ENCODE results near the gene CCDC57.

CCDC57 gene

DNA sequence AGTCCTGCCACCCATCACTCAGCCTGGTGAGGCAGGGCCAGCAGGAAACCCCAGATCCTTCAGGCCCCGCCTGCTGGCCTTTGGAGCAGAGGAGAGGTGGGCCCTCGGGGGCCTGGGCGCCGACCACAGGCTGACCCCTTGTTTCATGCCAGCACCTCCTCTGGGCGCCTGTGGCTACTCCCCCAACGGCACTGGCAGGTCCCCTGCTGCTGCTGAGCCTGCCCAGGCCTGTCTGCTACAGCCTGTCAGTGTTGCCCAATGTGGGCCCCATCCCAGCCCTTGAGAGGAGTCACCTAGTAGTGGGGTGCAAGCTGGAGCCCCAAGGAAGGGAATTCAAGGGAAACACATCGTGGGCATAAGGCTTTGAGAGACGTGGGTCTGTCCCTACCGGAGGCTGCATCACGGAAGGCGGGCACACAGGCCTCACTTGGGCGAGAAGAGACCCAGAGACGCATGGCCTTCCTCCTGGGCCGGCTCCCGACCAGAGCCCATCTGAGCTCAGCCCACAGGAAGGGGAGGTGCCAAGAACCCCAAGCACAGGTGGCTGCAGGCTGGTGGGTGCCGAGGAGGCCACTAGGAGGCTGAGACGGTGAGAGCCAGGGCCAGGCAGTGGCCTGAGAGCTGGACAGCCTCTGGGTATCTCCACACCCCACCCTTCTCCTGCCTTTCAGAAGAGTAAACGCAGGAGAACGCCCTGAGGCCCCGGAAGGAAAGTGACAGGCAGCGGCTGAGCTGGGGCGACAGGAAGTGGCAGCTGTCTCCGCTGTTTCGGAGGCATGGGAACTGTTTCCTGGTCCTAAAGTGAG lies 106.6 kb downstream of the CCDC57 start:
- peak; percentile 39 for DNase-seq (ENCODE audit: low read depth)

DNA sequence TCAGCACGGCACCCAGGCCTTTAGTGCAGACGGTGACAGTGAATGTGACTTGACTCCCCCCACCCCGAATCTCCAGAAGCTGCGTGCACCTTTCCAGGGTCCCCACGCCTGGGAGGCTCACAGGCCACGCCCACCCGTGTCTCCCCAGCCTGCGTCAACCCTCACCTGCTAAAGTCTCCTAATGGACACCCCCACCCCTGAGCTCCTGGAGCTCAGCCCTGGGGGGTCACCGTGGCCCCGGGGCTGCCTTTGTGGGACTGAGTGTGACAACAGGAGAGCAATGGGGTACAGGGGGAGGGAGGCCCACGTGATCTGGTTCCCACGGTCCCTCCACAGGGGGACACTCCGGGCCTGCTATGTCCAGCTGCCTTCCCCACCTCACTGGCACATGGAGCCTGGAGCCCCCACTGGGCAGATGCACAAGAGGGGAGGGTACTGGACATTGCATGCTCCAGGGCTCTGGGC lies 107.2 kb downstream of the CCDC57 start:
- DNase-seq (ENCODE audit: low read depth): no peak

DNA sequence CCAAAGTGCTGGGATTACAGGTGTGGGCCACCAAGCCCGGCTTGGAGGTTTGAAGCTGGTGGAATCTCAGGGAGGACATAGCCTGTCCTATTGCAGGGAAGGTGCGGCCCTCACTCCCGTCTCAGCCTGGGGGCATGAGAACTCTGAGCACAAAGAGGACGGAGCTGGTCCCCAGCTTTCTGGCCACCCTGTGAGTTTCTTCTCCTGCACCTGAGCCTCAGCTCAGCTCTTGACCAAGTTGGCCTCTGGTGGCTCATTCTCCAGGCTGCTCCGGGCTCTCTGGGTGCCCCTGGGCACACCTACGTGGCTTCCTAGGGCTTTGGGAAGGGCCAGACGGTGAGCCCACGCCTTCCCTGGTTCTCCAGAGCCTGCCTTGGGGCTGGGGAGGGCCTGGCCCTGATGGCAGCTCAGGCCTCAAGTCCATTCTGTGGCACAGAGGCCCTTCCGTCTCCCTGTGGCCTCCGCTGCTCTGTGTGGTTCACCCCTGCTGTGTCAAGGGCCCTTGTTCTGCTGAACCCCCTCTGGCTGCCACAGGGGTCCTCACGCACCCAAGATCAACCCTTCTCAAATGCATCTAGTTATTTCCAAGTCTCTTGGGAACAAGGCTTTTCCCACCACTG lies 107.7 kb downstream of the CCDC57 start:
- no peak for DNase-seq (ENCODE audit: low read depth)

DNA sequence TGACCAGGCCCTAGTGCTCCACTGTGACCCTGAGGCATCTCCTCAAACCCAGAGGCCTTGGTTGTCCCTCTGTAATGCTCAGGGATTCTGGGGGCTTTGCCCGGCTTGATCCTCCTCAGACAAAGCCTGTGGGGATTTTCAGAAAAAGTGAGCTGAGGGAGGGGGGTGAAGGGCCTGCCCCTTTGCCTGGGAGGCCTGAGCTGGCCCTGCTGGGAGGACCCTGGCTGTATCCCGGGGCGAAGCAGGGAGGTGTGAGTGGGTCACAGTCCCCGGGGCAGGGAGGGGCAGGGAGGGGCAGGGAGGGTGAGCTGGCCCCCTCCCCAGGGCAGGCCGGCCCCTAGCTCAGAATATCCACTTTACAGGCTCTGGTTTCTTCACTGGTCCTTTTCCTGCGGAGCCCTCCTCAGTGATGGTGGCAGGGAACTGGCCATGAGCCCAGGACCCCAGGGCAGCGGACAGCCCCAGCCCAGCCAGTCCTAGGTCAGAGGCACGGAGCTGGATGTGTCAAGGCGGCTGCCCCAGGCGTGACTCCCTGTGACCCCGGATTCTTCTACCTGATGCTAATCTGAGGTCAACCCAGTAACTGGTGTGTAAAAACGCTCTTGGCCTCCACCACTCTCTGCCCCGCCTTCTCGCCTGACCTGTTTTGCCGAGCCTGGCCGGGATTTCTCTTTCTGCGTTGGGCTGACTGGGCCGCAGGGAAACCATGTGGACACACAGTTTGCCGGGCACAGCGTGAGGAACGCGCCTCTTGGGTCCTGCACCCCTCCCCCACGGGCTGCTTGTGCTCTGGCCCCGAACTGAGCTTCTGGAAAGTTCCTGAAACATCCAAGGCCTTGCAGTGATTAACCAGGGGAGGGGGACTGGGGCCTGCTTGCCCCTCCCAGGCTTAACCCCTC lies 108.8 kb downstream of the CCDC57 start:
- no peak for DNase-seq (ENCODE audit: low read depth)

DNA sequence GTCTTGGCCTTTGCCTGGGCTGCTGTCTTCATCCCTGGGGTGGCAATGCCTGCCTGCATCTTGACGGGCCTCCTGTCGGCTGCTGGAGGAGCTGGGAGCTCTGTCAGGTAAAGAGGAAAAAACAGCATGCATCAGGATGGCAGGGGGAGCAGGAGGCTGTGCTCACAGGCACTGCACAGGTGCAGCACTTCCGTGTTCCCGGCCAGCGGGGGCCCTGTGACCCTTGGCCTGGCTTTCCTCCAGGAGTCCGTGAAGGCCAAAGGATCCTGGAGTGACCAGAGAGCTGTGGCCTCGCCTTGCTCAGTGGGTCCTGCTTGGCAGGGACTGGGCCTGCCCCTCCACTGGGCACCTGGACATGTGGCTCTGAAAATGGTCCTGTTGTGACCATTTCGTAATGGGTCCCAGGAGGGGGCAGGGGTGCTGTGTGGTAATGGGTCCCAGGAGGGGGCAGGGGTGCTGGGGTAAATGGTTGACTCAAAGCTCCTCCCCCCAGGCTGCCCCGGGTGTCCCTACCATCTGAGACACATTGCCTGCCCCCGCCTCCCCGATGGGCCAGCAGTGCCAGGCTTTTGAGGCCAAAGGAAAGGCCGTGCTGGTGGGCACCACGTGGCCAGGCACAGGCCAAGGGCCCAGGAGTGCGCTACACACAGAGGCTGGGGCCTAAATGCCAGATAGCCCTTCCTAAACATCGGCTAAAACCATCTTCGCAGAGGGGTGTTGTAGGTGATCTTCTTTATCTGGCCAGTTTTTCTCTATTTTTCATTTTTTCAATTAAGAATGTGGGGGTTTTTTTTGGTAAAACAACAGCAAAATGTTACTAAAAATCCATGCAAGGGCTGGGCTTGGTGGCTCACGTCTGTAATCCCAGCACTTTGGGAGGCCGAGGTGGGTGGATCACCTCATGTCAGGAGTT lies 110.6 kb downstream of the CCDC57 start:
- no peak for DNase-seq (ENCODE audit: low read depth)

- no peak for DNase-seq (ENCODE audit: low read depth)
Measured at GRCh38 chr17:82101301-82101715, 111.3 kb downstream of the CCDC57 start.

- no peak for DNase-seq (ENCODE audit: low read depth)
Measured at GRCh38 chr17:82100502-82101298, 111.9 kb downstream of the CCDC57 start.

DNA sequence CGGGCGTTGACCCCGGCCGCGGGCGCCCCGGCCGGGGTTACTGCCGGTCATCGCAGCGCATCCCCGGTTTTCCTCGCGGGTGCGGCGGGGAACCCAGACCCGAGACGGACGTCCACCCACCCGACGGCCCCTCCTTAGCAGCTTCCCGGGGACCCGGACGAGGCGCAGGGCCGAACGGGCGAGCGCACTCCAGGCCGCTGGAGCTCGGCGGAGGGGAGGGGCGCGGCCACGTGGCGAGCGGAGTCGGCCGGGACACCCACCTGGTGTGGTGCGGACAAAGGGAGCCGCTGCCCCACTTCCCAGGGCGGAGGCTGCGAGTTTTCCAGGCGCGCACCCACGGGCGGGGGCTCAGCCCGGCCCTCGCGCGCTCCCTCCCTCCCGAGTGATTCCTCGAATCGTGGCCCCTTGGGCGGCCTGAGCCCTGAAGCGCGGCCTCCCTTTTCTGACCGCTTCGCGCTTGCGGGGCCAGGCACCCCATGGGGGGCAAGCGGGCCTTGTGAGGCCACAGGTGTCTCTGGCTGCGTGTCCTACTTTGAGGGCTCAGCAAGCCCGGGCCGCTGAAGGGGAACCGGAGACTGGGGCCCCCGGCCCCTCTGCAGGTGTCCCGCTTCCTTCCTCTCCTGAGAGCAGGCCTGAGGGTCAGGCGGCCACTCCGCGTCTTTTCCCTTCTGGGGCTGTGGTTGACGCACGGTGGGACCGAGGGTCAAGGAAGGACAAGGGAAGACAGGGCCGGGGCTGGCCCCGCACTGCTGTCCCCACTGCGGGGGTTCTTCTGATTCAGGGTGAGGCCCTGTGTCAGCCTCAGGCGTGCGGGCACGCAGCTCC lies 113.5 kb downstream of the CCDC57 start:
- DNase-seq (ENCODE audit: low read depth): no peak

DNA sequence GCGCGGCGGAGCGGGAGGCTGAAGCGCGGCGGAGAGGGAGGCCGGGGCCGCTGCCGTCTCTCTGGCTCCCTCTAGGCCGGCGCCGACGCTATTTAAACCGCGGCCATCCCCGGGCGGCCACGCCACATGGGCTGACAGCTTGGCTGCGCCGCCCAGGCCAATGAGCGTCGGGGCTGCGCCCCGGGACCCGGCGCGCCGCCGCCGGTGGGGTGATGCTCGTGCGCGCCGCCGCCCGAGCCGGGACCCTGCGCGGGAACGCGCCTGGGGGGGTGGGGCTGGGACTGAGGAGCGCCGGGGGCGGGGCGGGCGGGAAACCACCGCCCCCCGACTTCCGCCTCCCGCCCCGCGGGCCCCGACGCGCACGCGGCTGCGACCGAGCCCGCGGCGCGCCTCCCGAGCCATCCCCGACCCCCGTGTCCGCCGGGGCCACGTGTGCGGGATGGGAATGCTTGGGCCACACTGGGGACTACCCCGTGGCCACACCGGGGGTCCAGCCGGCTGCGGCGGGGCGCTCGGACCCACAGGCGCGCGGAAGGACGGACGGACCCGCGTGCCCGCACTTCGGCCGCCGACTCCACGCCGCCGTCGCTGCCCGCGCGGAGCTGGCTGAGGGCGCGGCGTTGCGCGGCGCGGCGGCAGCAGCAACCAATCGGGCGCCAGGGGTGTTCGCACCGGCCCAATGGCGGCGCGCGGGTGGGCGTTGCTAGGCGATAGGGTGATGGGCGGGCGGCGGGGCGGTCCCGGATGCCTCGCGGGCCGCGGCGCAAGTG lies 114.3 kb downstream of the CCDC57 start, which contains the start of gene FASN:
Gene FASN (minus strand): TSS at position 68 of the 770 bp plus-strand sequence. CDS start 1,791 bp downstream, outside the sequence.
- peak; percentile 89 for DNase-seq (ENCODE audit: low read depth)

DNA sequence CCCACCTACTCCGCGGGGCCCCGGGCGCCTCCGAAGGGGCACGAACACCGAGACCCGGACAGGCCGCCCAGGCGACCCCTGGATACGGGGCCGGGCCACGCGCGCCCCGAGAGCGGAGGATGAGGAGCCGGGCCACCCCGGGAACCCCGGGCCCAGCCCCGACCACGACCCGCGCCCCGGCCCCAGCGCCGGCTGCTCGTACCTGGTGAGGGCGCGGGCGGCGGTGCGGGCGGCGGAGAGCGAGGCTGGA lies 114.8 kb downstream of the CCDC57 start:
- DNase-seq (ENCODE audit: low read depth): no peak

DNA sequence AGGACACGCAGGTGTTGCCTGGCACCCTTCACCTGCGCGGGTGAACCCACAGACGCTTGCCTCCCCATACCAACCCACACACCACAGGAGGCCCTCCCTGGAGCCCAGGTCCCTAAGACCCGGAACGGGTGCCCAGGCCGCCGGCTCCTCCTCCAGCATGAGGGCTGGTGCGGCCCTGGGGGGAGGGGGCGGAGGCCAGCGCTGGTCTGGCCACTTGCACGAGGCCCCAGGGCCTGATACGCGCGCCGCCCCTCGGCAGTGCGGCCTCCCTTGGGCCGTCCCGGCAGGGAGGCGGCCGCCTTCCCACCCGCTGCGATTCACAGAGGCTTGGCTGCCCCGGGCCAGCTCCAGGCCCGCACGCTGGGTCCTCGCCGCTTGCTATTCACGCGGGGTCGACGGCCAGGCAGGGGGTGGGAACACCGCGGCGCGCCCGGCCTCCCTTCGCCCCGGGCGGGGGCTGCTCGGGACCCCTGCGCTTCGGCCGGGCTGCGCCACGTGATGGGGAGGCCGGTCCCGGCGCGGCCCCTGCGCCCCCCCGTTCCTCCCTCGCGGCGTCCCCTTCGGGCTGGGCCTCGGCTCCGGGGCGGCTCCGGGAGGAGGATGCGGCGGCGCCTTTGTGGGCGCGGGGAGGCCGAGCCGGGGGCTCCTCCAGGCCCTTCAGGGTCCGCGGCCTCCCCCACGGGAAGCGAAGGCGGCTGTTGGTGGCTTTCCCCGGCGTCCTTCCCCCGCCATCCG lies 115.3 kb downstream of the CCDC57 start:
- DNase-seq (ENCODE audit: low read depth): peak; percentile 49

DNA sequence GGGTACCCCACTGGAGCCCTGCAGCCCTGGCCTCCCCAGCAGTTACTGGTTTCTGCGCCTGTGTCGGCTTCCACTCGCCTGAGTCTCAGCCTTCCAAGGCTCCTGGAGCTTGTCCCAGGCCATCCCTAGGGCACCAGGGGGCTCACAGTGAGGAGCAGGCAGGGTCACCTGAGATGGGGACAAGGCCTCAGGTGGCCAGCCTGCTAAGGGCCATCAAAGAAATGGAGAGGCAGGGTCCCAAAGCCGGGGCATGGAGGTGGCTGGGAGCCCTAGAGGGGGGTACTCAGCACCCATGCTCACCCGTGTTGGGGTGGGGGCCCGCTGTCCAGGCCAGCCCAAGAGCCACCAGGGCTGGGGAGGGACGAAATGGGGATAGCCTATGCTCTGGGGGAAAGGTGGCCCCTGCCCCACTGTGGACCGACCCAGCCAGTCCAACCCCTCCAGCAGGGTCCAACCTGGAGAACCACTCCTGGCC lies 115.9 kb downstream of the CCDC57 start:
- no peak for DNase-seq (ENCODE audit: low read depth)

DNA sequence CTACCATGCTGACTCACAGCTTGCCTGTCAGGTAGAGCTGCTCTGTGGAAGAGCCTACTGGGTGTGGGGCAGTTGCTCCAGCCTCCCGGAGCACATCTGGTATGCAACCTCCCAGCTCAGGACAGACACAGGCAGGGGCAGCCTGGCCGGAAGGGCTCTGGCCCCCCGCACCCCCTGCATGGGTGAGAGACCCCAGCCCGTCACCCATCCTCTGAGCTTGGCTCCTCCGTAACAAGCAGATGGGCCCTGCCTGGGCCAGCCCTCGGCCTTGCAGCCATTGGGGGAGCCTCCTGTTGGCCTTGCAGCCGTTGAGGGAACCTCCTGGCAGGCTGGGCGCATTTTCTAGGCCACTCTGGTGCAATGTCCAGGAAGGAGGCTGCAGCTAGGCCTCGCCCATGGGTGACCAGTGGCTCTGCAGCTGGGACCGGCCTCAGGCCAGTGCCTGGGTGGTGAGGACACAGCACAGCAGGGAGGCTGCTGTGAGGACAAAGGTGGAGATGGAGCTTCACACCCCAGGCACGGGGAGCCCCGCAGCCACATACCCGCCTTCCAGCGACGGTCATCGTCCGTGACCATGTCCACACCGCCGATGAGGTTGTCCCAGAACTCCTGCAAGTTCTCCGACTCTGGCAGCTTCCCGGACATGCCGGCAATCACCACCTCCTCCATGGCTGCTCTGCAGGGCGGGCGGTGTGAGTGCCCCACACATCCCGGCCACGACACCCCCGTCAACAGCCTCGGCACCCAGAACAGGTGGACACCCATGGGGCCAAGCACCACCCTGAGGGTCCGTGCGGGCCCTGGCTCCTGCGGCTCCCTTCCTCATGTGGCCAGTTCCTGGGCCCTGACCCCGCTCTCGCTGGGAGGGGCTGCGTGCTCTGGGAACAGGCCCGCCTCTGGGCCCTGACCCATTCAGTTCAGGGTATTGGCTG lies 116.6 kb downstream of the CCDC57 start:
- no peak for DNase-seq (ENCODE audit: low read depth)

DNA sequence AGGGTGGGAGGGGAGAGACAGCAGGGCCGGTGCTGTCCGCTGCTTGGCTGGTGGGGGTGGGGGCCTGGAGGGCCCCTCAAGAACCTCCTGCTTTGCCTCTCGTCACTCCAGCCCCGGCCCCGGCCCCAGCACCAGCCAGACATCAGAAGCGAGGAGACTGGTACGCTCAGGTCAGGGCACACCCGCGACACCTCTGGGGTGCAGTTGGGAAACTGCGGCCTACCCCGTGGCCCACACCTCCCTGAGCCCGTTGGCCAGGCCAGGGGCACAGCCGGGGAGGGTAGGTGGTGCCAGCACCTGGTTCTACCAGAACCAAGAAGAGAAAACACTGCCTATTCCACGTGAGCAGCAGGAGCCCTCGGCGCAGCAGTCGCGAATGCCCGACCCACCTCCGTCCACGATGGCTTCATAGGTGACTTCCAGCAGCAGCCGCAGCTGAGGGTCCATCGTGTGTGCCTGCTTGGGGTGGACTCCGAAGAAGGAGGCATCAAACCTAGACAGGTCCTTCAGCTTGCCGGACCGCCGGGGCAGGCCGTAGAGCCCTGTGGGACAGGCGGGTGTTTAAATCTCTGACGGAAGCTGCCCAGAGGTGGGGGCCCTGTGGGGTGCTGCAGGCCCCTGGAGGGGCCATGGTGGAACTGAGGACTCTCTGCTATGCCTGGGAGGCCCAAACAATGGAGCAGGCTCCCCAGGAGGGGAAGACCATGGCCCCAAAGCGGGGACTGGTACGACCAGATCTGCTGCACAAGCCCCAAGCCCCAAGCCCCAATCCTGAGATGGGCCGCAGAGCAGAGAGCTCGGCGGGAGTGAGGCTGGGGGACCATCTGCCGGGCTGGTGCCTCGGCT lies 117.5 kb downstream of the CCDC57 start:
- no peak for DNase-seq (ENCODE audit: low read depth)

- DNase-seq (ENCODE audit: low read depth): no peak
Measured at GRCh38 chr17:82092995-82093751, 119.5 kb downstream of the CCDC57 start.
